Eye (tissue), 1 donor: ENCODE measurements around the gene UBL7.
"Not testable (repeated sequence)": the region's sequence is repeated elsewhere in the genome, so short reads cannot be mapped to it uniquely, and the experiment has no call there.

Experiments used
- DNase-seq: peaks from one replicate; pipeline ENCODE4 v3.0.0-alpha.2; 2015

UBL7 gene, protein sequence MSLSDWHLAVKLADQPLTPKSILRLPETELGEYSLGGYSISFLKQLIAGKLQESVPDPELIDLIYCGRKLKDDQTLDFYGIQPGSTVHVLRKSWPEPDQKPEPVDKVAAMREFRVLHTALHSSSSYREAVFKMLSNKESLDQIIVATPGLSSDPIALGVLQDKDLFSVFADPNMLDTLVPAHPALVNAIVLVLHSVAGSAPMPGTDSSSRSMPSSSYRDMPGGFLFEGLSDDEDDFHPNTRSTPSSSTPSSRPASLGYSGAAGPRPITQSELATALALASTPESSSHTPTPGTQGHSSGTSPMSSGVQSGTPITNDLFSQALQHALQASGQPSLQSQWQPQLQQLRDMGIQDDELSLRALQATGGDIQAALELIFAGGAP

DNA sequence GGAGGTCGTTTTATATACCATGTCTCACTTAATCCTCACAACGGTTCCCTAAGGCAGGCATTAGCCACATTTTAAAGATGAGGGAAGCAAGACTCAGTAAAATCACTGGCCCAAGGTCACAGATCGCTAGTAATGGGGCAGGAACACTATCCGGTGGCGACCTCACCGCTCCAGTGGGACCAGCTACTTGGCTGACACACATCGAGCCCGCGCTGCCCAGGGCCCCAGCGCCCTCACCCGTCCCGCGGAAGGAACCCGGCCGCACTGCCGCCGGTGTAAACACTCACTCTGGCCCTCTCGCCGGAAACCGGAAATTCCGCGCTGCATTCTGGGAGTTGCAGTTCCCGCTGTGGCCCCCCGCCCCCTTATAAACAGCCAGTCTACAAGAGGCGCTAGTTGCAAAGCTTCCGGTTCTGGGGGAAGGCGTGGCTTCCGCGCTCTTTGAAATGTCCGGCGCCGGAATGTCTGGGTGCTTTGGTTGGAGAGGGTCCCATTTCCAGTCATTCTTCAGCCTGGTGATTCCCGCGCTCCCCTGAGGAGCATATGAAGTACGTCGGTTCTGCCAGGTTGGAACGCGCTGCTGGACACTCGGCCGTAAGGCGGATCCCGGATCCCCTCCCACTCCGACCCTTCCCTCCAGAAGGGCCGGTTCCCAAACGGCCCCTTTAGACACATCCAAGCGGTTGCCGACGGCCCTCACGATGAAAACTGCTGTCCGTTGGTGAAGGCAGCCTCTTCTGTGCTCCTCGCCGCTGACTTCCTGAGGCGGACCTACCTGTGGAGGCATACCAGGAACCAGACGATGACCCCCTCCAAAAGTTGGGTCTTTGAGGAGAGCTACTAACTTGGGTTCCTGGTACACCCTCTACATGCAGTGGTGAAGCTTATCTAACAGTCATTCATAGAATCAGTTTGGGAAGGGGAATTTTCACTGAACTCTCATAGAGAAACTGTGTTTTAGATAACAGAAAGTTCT is at the start of gene UBL7:
UBL7 (minus strand) TSS at position 290 of the 976 bp plus-strand sequence. CDS start 2,293 bp downstream, outside the sequence.
- DNase-seq: peak; percentile 99

DNA sequence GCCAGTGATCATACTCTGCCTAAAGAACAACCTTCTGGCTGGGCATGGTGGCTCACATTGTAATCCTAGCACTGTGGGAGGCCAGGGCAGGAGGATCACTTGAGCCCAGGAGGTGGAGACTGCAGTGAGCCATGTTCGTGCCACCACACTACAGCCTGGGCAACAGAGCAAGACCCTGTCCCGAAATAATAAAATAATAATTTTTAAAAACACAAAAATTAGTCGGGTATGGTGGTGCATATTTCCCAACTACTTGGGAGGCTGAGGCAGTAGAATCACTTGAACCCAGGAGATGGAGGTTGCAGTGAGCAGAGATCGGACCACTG is 45.5 kb upstream of the UBL7 start:
- DNase-seq: no peak

DNA sequence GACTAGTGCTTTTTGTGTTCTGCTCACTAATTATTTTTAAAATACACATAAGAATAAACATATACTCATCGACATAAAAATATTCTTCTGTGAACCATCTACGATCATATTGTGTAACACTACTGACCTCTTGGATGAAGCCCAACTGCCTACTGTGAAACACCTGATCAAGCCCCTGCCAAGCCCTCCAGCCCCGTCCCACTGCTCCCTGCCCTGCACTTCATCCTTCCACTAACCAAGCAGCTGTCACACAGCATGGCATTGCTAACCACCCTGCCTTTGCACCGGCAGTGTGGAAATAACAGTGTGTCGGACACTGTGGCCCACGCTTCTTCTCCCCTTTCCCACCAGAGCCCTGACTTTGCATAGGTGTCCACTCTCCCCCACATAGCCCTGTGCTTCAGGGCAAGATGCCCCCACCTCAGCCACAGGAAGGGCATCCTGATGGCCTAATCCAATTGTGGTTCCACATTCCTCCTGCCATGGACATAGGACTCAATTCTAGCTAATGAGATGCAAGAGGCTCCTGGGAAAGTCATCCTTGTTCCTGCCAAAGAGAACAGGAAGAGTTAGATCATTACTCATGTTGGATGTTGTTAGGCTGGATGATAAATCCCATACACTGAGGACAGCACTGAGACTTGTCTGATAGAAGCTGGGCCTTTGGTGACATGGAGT is 45.0 kb upstream of the UBL7 start:
- no peak for DNase-seq

DNA sequence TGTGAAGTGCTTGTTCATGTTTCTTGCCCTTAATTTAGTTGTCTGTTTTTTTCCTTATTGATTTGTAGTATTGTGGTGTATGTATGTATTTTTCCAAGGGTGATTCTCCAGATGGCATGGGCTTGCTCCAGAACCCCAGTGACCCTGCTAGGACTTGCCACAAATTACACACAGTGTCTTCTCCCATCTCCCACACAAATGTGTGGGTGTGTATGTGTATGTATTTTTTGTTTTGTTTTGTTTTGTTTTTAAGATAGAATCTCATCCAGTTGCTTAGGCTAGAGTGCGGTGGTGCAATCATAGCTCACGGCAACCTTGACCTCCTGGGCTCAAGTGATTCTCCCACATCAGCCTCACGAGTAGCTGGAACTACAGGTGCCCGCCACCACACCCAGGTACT is 43.9 kb upstream of the UBL7 start:
- no peak for DNase-seq

DNA sequence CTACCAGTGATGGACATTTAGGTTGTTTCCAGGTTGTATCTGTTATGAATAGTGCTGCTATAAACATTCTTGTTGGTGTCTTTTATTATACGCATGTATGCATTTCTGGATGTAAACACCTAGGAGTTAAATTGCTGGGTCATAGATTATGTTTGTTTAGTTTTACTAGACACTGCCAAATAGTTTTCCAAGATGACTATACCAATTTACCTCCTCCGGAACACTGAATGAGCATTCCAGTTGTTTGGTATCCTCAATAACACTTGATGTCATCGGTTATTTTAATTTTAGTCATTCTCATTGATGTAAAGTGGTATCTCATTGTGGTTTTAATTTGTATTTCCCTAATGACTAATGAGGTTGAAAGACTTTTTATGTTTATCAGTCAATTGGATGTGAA is 43.5 kb upstream of the UBL7 start:
- DNase-seq: no peak

DNA sequence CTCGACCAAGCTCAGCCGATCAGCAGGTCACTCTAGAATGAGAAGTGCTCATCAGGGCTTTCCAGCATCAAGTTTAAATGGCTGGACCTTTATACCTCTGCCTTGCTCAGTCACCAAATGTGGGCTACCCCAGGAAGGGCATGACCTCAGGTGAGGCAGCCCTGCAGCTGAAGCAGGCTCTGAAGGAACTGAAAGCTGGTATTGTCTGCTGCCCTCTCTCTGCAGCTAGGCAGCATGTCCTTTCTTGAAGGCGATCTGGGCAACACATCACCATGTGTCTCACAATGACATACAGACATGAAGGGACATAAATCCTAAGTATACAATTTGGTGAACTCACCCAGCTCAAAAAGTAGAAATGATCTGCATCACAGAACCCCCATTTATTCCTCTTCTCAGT is 41.3 kb upstream of the UBL7 start:
- no peak for DNase-seq

DNA sequence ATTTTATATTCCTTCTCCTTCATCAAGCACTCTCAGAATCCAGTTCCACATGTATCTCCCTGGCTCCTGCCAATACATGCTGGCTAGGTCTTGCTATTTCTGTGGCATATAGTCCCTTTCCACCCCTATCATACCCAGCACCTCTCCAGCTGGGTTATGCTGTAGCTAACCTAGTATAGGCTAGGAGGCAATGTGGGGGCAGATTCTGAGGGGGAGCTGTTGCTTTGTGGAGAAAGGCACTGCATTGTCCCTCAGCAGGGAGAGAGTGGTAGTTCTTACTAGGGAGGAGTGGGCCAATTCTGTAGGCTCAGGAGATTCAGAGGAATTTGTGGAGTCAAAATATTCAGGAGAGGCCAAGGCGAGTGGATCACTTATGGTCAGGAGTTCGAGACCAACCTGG is 39.4 kb upstream of the UBL7 start:
- DNase-seq: no peak

DNA sequence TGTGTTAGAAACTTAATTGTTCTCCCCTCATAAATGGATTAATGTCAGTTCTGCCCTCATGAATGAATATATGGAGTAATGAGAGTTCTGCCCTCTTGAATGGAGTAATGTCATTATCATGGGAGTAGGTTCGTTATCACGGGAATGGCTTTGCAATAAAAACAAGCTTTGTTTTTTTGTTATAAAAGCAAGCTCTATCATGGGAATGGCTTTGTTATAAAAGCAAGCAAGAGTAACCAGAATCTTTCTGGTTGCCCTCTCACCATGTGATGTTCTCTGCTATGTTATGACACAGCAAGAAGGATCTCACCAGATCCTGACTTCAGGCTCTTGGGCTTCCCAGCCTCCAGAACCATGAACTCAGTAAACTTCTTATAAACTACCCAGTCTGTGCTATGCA is 38.4 kb upstream of the UBL7 start:
- DNase-seq: no peak

DNA sequence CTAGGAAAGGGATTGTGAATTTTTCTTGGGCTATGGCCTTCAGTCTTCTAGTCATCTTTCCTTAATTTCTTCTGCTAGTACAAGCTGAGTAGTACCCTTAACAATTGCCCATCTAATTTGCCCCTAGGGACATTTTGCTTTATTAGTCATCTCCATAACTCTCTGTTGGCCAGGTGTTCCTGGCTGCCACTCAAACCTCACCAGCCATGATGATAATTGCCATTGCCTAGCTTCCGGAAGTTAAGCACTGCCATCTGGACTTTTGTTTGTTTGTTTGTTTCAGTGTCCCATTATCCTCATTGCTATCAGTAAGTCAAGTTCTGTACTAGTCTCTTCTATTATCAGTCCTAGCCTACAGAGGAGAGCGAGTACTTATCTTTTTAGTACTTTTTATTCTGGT is 36.6 kb upstream of the UBL7 start:
- peak; percentile 18 for DNase-seq

DNA sequence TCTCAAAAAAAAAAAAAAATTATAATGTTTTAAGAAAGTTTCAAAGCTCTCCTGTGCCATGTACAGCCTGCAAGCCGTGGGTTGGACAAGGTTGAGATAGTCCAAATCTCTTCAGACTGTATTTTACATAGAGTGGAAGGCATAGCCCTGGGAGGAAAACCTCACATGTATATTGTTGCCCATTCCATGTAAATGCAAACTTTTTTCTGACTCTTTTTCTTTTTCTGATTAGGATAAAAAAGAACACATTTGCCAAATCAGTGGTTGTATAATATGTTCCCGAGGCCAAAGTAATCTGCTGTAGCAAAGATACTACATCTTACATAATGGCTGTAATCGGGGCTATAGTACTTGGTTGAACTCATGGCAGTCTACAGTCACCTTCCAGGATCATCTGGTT is 35.7 kb upstream of the UBL7 start:
- no peak for DNase-seq

DNA sequence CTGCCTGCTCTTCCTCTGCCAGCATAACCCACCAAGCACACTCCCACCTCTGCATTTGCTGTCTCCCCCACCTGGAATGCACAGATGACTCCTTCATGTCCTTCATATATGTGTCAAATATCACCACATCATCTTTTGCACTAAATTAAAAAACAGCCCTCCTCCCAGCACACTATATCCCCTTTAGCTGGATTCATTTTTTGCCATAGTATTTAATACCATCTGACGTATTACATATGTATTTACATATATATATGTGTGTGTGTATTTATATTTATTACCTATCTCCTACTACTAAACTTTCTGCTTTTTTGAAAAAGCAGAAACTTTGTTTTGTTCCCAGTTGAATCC is 29.4 kb upstream of the UBL7 start:
- DNase-seq: no peak

DNA sequence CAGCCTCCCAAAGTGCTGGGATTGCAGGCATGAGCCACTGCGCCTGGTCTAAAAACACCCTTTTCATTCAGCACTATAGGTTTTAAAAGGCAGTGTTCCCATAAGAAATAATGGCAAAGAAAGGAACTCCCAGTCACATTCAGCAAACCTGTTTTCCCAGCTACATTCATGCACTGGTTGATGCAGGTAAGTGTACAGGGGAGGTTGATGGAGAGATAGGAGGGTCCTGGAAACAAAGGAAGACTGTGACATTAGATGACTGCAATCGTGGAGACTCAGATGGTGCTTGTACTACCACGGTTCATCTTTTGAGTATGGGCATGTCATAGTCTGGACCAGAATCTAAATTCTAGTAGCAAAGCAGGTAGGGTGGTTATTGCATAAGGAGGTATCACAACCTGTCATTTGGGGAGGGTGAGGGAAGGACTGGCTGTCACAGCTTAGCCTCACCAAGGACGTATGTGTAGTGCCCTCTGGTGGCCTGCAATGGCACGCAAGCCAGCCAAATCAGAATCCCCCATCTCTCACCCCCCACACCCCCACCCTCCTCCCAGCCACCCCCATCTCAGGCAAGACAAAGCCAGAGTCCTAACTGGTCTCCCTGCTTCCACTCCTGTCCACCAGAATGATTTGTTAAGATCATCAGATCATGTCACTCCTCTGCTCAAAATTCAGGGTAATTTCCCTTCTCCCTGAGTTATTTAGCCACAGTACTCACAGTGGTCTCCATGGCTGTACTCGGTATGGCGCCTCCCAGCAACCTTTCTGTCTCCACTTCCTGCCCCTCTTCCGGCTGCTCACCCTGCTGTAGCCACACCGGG is 28.8 kb upstream of the UBL7 start:
- peak; percentile 77 for DNase-seq

DNA sequence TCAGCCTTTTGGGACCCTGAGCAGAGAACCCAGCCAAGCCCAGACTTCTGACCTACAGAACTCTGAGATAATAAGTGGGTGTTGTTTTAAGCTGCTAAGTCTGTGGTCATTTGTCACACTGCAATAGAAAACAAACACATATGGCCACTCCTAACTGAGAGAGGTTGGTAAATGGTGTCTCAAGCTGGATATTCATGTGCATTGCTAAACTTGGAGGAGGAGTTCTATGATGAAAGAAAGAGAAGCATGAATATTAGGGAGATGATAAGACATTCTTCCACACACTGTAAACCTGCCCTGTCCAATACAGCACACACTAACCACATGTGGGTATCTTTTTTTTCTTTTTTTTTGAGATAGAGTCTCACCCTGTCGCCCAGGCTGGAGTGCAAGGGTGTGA is 27.8 kb upstream of the UBL7 start:
- no peak for DNase-seq

DNA sequence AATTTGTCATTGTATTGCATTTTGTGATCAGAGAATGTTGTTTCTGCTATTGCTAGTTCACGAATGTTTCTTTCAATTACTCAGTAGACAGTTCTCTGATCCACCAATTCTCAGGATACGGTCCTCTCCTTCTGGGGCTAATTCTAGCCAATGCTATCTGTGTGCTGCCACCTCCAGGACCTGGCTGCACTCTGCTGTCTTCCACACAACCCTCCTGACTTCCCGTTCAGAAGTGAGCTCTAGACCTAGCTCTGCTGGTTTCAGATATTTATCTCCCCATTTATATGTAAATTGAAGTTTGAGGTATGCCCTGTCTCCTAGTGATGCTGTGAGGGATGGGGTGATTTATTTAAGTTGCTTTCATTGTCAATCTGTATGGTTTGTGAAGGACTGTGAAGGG is 21.7 kb upstream of the UBL7 start:
- DNase-seq: no peak

DNA sequence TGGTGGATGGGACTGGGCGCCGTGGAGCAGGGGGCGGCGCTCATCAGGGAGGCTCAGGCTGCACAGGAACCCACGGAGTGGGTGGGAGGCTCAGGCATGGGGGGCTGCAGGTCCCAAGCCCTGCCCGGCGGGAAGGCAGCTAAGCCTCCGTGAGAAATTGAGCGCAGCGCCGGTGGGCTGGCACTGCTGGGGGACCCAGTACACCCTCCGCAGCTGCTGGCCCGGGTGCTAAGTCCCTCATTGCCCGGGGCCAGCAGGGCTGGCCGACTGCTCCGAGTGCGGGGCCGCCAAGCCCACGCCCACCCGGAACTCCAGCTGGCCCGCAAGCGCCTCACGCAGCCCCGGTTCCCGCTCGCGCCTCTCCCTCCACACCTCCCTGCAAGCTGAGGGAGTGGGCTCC is 19.4 kb upstream of the UBL7 start:
- not testable (repeated sequence) for DNase-seq

DNA sequence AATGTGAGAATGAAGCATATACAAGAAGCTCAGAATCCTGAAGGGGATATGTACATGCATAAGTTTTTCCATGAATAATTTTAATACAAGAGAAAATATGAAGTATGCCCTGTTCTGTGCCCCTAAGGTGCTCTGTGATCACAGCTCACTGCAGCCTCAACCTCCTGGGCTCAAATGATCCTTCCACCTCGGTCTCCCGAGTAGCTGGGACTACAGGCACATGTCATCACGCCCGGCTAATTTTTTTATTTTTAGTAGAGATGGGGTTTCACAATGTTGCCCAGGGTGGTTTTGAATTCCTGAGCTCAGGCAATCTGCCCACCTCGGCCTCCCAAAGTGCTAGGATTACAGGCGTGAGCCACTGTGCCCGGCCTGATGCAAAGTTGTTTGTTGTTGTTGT is 10.7 kb upstream of the UBL7 start:
- DNase-seq: not testable (repeated sequence)

DNA sequence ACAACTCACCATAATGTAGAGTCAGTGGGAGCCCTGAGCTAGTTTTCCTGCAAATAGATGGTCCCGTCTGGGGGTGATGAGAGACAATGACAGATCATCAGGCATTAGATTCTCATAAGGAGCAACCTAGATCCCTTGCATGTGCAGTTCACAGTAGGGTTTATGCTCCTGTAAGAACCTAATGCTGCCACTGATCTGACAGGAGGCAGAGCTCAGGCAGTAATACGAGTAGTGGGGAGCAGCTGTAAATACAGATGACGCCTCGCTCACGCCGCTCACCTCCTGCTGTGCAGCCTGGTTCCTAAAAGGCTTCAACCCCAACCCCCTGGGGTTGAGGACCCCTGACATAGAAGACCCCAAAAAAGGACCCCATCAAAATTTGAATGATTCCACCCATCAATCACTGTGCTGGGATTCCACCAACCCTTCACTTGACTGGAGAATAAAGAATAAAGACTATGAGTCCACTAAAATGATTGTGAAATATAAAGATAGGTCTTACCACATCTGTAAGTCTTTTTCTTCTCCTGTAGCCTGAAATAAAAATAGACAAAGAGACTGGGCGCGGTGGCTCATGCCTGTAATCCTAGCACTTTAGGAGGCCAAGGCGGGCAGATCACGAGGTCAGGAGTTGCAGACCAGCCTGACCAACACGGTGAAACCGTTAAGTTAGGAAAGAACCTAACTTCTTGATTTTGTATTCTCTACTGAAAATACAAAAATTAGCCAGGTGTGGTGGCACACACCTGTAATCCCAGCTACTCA is 9.9 kb upstream of the UBL7 start:
- DNase-seq: no peak

DNA sequence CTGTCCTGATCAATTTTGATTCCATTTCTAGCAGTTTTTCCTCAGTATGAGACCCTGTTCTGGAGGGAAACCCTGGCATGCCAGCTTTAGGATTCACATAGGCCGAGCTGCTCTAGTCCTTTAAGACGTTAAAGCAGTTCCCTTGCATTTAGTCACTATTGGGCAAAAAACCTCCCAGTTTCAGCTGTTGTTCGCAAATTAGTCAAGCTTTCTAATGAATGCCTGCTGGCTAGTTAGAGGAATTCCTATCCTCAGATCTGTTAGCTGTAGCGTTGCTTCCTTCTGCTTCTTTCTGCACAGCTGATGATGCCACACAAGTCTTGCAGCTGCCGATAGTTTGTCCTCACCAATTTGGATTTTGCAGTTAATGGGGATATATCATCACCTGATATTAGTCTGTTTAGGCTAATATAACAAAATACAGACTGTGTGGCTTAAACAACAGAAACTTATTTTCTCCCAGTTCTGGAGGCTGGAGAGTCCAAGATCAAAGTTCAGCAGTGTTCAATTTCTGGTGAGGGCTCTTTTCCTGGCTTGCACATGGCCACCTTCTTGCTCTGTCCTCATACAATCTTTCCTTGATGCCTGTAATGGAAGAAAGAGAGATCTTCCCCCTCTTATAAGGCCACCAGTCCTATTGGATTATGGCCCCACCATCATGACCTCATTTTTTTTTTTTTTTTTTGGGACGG is 7.5 kb upstream of the UBL7 start:
- DNase-seq: peak; percentile 19

DNA sequence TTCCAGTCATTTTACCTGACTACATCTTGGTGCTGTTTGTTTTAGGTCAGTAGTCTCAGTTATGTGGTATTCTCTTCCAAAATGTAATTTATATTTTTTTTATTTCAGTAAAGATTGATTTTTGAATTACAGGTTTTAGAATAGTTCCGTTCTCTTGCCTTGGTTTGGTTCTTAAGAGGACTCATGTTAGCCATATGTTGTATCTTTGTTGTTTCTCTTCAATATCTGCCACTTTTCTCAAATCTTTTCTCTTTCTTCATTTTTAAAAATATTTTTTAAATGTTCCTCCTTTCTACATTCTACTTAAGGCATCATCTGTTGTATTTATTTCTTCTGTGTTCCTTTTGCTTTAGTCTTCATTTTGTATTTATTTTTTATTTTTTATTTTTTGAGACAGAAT is 5.6 kb upstream of the UBL7 start:
- no peak for DNase-seq

DNA sequence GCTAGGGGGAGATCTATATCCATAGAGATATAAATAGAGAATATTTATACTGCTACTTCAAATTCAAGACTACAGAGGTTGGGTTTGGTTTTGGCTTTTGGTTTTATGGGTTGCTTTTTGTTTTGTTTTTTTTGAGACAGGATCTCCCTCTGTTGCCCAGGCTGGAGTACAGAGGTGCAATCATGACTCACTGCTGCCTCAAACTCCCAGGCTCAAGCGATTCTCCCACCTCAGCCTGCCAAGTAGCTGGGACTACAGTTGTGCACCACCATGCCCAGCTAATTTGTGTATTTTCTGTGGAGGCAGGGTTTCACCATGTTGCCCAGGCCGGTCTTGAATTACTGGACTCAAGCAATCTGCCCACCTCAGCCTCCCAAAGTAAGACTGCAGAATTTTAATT is 3.9 kb upstream of the UBL7 start:
- DNase-seq: no peak

DNA sequence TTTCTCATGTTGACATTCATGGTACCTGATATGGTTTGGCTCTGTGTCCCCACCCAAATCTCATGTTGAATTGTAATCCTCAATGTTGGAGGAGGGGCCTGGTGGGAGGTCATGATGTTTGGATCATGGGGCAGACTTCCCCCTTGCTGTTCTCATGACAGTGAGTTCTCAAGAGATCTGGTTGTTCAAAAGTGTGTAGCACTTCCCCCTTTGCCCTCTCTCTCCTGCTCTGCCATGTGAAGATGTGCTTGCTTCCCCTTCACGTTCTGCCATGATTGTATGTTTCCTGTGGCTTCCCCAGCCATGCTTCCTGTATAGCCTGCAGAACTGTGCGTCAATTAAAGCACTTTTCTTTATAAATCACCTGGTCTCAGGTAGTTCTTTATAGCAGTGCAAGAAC is 3.3 kb upstream of the UBL7 start:
- DNase-seq: no peak
